Activated CD4-positive, alpha-beta T cell treated with anti-CD3 and anti-CD28 coated beads for 1 hour (primary cell): ENCODE measurements around the gene PYGM.
A peak's percentile ranks its signal among the peaks of the same experiment; 100 is the strongest.

Experiments
- DNase-seq: peaks from one replicate; pipeline ENCODE4 v3.0.0-alpha.2; 2020

PYGM gene

GRCh38 chr11:64752175-64752970 lies 7.4 kb downstream of the PYGM start:
- no peak for DNase-seq

GRCh38 chr11:64751580-64751979 lies 8.2 kb downstream of the PYGM start:
- no peak for DNase-seq

DNA sequence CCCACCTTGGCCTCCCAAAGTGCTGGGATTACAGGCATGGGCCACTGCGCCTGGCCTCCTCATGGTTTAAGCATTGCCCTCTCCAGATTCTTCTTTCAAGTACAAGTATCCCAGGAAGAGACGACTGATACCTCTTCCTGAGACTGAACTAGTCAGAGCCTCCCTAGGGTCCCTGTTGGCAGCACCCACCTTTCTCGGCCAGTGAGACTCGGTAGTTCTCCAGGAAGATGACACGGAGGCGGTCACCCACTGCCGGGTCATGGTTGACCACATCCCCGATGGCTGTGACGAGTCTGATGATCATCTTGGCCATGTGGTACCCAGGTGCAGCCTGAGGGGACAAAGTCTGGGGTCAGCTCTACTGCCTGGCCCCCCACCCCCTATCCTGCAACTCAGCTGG lies 8.6 kb downstream of the PYGM start:
- no peak for DNase-seq

- DNase-seq, result no peak
These were observed 9.3 kb downstream of the PYGM start for GRCh38 chr11:64750361-64751054.

- DNase-seq, result no peak
These were observed 11.7 kb downstream of the PYGM start for GRCh38 chr11:64747961-64748665.

GRCh38 chr11:64746486-64746885 lies 13.3 kb downstream of the PYGM start:
- DNase-seq, result no peak

DNA sequence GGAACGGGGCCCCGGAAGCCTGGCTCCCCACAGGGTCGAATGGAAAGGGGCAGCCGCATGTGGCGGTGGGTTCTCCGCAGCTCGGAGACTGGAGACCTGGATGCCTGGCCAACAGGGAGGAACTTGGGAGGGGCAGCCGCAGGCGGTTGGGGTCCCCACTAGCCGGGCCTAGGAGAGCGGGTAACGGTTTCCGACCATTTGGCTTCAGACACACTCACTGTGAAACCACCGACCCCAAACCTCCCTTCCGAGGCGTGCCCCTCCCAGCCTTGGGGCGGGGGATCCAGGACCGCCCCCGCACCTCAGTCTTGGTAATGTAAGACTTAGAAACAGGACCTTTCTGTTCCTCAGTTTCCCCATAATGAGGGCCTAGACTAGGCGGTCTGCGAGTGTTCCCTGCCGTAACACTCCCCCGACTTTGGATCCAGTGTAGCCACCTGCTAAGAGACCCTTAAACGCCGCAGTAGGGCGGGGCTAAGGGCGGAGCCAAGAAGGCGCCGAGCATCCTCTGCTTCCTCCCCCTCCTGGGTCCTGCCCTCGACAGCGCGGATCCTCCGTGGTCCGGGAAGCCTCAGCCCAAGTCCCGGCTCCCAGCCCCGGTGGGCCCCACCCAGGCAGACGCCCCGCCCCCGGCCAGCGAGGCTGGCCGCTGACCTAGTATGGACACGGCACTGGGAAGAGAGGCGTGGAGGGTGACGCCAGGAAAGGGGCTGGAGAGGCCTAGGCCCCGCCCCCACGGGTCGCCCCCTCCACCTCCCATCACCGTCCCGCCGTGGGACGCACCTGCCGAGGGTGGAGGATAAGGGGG lies 14.0 kb downstream of the PYGM start:
- DNase-seq, result peak; percentile 66

DNA sequence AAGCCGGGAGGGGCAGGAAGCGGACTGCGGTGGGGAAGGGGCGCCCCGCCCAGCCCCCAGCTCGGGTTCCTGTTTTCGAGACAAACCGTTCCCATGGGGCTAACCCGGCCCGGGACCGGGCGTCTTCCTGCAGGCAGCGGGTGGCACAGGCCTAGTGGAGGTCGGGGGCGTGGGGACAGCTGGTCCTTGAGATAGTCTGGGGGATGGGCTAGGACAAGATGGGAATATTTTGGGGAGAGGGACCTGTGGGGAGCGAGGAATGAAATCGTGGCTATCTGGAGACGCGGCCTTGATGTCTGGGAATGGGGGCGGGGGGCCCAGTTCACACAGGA lies 14.6 kb downstream of the PYGM start:
- peak; percentile 65 for DNase-seq

GRCh38 chr11:64744544-64745188 lies 15.1 kb downstream of the PYGM start:
- no peak for DNase-seq

DNA sequence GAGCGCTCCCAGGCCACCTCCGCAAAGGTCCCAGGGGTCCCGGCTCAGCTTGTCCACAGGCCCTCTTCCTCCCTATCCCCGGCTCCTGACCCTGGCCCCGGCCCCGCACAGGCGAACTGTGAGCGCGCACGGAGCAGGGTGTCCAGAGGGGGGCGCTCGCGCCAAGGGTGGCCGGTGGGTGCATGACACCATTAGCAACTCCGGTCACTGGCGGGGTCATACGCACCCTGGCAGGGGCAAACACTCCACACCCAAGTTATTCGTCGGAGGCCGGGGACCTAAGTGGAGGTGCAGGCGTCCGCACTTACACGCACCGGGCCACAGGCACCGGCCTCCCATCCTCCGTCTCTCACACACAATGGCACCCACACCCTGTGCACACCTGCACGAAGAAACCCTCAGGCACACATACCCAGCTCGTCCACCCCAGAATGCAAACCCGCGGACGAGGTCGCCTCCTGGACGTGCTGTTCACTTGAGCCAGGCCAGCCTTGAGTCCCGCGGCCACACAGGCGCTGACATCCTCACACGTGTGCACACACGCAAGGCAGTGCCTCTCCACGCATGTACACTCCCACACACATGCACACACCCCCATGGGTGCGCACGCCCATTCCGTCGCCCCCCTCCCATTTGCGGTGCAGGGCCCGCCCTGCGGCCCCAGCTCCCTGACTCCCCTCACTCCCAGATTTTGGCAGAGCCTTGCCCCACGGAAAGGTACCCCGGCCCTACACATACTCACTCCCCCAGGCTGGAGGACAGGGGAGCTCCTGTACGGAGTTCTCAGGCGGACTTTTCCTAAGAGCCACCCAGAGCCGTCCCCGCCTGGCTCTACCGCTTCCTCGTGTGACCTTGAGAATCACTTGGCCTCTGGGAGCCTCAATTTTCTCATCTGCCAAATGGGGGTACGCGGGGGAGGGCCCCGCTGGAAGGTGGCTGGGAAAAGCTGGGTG lies 15.9 kb downstream of the PYGM start, which contains the start of gene RASGRP2:
Gene RASGRP2, minus strand, starts transcription at position 552 of the 953 bp plus-strand sequence. CDS start 1,276 bp downstream, outside the sequence.
- peak; percentile 75 for DNase-seq

GRCh38 chr11:64742889-64743590 lies 16.7 kb downstream of the PYGM start:
- DNase-seq, result peak; percentile 68

- DNase-seq, result no peak
These were observed 17.5 kb downstream of the PYGM start for GRCh38 chr11:64742087-64742888.

DNA sequence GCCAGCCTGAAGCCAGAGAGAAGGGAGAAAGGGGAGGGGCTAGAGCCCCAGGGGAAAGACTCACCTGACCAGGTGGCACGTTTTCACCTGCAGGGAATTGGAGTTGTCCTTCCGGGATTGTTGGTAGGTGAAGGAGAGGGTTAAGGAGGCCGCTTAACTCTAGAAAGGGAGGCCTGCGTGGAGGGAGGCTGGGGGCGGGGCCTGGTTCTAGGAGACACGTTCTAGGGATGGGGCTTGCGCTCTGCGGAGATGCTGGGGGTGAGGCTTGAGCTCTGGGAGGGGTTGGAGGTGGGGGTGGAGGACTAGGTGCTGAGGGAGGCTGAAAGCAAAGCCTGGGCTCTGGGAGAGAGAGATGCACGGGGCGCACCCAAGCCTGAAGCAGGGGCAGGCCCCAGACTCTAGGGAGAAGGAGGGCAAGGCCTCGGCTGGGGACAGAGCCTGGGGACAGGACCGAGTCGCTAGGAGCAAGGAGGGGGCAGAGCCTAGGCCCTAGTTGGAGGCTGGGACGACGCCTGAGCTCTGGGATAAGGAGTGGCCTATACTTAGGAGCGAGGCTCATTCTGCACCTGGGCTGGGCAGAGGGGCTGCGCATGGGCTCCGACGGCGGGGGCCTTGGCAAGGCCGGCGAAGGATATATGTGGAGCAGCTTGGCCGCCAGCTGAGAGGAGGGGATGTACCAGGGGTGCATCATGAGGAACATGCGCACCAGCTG lies 18.2 kb downstream of the PYGM start:
- no peak for DNase-seq

DNA sequence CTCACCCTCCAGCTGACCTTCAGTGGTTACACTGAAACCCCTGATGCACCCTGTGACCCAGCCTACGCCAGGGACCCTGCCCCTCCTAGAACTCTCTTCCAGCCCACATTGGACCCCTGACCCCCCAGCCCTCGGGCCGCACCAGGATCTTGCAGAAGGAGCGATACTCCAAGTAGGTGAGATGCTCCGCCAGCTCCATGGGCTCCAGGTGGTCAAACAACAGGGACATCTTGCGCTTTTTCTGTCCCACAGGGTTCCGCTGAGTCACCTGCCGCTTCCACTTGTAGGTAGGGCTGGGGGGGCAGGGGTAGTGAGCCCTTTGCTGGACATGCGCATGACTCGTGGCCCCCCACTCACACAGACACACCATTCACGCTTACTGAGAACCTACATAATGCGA lies 19.9 kb downstream of the PYGM start:
- DNase-seq, result no peak

DNA sequence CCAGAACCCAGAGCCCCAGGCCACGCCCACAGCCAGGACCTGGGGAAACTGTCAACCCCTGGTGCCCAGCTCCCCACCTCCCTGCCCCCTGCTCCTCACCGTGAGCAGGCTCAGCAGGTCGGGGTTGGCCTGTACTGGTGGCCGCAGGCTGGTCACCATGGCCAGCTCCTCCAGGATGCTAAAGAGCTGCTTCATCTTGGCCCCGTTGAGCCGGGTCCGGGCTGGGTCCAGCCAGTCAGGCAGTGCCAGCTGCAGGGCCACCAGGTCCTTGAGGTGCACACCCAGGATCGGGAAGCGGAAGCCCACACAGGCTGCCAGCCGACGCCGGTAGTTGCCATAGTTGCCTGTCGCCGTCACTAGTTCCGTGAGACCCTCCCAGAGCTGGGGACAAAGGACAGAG lies 23.1 kb downstream of the PYGM start:
- DNase-seq, result no peak

DNA sequence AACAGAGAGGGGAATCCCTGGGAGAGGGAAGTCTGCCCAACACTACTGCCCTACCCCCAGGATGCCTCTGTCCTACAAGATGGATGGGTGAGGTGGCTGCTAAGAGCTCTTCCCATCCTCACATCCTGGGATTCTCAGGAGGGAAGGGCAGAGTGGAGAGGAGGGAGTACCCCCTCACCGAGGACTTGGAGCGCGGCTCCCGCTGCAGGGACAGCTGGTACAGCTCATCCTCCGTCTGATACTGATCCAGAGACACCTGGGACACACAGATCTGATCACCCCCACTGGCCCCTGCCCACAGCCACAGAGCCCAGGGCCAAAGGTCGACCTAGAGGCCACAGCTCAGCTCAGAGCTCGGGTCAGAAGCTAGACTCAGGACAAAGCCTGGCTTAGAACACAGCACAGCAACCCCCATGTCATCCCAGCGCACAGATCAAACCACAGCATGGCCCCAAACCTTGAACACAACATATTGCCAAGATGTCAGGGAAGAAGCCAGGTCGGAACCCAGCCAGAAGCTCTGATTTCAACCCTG lies 24.0 kb downstream of the PYGM start:
- DNase-seq, result no peak

- no peak for DNase-seq
These were observed 24.7 kb downstream of the PYGM start for GRCh38 chr11:64734811-64735724.

DNA sequence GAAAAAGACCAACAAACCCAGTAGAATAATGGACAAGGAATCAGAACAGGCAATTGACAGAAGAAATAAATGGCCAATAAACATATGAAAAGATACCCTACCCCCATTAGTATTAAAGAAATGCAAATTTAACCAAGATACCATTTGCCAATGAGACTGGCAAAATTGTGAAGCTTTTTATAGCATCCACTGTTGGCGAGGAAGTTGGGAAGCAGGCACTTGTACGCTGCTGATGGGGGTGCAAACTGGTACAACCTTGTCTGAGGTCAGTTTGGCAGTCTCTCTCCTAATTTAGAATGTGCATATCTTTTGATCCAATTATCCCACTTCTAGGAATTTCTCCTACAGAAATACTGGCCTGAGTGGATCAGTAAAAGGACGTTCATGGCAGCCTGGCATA lies 28.2 kb downstream of the PYGM start:
- DNase-seq, result no peak
